Sigmoid colon (tissue), 4 donors: Measurements from ENCODE around the gene WASHC4.

Experiments
- CTCF ChIP-seq, 4 experiments: fragments of 450-650 bp in 3 of 4; fragments of 200-600 bp in 1 of 4; IDR thresholded peaks; one replicate each; pipeline ENCODE4 v1.5.1; 2016 to 2019; ENCODE audit warnings: antibody characterized with exemption in 4 of 4, mild to moderate bottlenecking in 3 of 4, moderate library complexity in 2 of 4
- POLR2A ChIP-seq, 2 donors: fragments of 450-650 bp; IDR thresholded peaks; one replicate each; pipeline ENCODE4 v1.6.1; 2016; ENCODE audit warnings: antibody characterized with exemption in 2 of 2, mild to moderate bottlenecking in 2 of 2, moderate library complexity in 2 of 2
- POLR2AphosphoS5 ChIP-seq, 4 donors: sonication (generic); formaldehyde crosslinking; IDR thresholded peaks; one replicate each; pipeline ENCODE4 v1.6.1; 2017; ENCODE audit warnings: antibody characterized with exemption in 4 of 4

- TF ChIP-seq POLR2A (IDR thresholded peaks at IDR 0.05) (no peak), CTCF (IDR thresholded peaks at IDR 0.05) (no peak), POLR2AphosphoS5 (IDR thresholded peaks at IDR 0.05) (no peak)
Observed at GRCh38 chr12:105102673-105103072, 4.9 kb upstream of the WASHC4 start.
